Measurements from ENCODE around the gene RDH11.

DNA sequence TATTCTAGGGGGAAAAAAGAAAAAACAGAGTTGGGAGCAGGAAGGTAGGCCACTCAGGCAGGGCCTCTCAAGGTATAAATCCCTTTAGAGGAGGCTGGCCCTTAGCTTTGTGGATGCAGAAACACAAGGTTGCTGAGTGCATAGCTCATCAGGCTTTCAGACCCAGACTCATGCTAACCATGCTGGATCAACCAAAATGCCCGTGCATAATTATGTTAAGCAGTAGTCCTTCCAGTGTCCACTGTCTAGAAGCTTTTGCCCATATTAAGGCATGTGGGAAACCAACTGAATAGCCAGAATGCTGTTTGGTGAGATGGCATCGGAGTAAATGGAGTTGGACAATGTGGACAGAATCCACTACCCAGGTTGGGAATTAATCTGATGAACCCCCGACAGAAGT lies 56.9 kb downstream of the RDH11 start:
- no peak for TF ChIP-seq CTCF (conservative IDR thresholded peaks at IDR 0.05; ENCODE audit: low read depth, low read length)
- no peak for TF ChIP-seq EZH2phosphoT487 (IDR thresholded peaks at IDR 0.05; ENCODE audit: borderline replicate concordance, low read length)

Measured in PC-3 (cell line).